ENCODE measurements around the gene RAB1A.
A peak's percentile ranks its signal among the peaks of the same experiment; 100 is the strongest.

The RAB1A gene

GRCh38 chr2:65057391-65058052 is 72.4 kb downstream of the RAB1A start:
- peak; percentile 11 for DNase-seq

- no peak for DNase-seq
Measured at GRCh38 chr2:65057054-65057375, 72.9 kb downstream of the RAB1A start.

- DNase-seq = peak; percentile 98
Measured at GRCh38 chr2:65056215-65057053, 73.5 kb downstream of the RAB1A start, which contains the start of gene CEP68. CEP68 (plus strand) TSS chr2:65056416; CDS start chr2:65069445, 13,029 bp downstream.

DNA sequence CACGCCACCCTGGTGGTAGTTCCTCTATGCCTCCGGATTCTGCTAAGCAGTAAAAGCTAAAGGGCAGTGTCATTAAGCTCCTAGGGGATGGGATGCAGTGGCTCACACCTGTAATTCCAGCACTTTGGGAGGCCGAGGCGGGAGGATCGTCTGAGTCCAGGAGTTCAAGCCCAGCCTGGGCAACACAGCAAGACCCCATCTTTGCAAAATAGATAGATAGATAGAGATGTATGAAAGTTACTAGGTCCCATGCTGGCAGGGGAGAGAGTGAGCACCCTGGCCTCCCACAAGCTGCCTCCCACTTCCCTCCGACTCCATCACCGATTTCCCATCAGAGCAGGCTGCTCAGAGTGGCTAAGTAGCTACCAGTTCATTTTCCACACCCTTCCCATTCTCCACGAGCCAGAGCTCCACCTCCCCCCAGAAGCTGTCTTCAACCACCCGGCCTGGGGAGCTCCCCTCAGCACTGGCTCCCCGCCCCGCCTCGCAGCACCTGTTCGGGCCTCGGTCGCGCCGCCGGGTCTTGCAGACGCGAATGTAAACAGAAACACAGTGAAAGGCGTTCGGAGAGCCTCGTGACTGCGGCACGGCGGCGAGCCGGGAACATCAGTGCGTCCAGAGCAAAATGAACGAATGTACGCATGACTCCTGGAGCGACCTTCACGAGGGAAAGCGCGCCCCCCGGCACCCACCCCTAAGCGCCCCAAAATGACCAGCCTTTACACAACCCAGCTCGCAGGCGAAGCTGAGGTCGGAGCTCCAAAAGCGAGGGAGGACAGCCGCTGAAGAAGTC is 74.3 kb downstream of the RAB1A start:
- peak; percentile 80 for DNase-seq

- DNase-seq = no peak
Measured at GRCh38 chr2:65054749-65055421, 75.0 kb downstream of the RAB1A start.

GRCh38 chr2:65053199-65053598 is 76.7 kb downstream of the RAB1A start:
- DNase-seq = no peak

- DNase-seq = no peak
Measured at GRCh38 chr2:65050931-65051330, 79.0 kb downstream of the RAB1A start.

DNA sequence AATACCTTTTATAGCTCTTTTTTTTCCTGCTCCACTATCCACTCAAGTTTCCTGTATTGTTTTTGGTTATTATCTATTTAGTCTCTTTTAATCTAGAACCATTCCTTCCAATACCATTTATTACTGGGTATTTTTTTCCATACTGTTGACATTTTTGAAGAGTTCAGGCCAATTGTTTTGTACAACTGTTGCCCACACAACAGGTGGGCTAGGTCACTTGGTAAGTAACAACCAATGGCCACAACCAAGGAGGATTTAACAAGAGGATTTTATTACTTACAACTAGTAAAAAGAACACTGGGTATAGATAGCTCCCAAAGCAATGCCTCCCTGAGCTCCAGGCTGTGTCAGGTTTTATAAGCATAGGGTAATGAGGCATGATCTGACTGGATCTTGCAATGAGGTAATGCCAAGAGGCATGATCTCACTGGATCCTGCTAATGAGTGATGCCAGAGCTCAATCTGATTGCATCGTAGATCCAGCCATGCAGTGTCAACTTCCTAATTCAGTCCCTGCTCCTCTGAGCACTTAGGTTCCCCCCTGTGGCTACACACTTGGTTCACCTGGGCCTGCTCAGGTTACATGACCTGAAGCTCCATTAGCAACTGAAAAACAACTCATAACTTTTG is 80.8 kb downstream of the RAB1A start:
- DNase-seq = peak; percentile 69

DNA sequence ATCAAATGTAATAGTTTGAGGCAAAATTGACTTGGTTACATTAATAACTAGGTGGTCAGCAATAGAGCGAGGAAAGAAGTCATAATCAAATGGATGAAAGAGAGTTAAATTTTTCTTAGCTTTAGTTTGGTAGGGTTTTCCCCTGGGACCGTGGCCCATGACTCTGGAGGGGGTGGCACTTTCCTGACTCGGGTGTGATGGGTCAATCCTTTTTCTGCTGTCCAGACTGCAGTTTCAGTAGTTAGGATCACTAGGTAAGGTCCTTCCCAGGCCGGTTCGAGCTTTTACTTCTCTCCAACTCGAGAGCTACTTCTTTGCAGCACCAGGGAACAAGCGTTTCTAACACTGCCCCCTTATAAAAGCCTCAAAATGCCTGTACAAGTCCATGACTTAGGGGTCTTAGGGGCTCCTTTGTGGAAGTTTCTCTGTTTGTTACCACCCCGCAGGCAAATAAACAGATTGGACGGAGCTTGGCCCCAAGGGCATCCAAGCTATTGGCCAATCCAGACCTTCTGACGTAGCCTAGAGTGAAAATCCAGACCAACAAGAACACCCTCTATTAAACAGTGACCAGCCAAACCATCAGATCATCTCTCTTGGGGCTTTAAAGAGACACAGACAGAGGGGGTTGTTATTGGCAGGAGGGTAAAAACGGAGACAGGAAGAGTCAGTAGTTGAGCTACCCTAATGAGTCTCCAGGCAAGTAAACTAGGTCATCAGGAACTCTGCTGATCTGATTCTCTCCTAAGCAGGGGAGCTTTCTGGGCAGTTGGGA is 83.1 kb downstream of the RAB1A start:
- no peak for DNase-seq

- DNase-seq = no peak
Measured at GRCh38 chr2:65045651-65046050, 84.3 kb downstream of the RAB1A start.

- DNase-seq = no peak
Measured at GRCh38 chr2:65044097-65044735, 85.7 kb downstream of the RAB1A start.

- DNase-seq = no peak
Measured at GRCh38 chr2:65043001-65043400, 86.9 kb downstream of the RAB1A start.

DNA sequence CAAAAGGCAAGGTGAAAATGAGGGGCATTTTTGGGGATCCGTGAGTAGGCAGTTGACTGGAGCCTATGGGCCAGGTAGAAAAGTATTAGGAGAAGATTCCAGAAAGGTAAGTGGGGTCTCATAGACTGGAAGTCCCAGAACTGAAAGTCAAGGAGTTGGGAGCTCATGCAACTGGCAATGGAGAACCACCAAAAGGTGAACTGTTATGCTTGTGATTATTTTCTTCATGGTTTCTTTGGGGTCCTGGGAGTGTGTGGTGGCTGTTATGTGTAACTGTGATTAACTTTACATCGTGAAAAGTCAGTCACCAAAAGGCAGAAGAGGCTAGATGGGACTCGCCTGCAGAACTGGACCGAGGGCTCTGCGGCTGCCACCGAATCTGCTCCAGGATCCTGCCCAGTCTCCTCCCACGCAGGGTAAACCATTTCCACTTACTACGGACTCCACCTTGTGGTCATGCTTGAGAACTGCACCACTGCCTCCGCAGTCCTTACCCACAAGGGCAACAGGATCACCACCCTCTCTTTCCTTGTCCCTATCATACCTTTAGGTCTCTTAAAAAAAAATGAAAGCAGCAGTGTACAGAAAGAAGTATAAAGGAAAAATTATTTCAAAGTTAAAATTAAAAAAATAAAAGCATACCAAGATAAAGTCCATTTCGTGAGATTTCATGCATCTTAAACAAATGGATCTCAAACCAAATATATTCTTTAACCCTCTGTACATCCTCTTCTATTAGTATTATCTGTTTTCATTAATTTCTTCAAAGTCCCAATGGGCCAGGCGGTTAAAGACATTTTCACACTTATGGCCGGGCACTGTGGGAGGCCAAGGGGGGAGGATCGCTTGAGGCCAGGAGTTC is 89.3 kb downstream of the RAB1A start:
- DNase-seq = peak; percentile 77

- DNase-seq = no peak
Measured at GRCh38 chr2:65039640-65040039, 90.3 kb downstream of the RAB1A start.

DNA sequence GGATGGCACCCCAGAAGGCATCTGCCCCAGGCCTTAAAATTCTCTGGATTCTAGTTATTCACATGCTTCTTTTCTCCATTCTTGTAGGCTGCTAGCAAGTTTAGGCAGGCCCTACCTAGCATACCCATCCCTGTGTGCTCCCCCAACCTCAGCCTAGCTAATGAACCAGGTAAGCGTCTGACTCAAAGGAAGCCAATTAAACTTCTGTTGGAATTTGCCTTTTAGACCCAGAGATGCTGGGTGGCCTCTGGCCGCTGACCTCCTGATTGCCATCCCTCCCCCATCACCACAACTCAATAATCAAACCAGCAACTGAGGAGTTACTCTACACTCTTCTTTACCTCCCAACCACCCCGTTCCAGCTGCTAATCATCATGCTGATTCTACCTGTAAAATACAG is 92.7 kb downstream of the RAB1A start:
- no peak for DNase-seq

Measured in NCI-H146 (cell line).